Loucy (cell line): ENCODE results near the gene STPG4.

ENCODE experiments used
- H2AFZ ChIP-seq: fragments of 200-600 bp; sonication (generic); 2 replicates; pipeline ENCODE4 v1.6.0; 2016; ENCODE audit warnings: antibody characterized with exemption, mild to moderate bottlenecking, low read length, moderate library complexity
- H3F3A ChIP-seq: fragments of 200-600 bp; 2 replicates; pipeline ENCODE4 v1.6.0; 2016; ENCODE audit warnings: antibody characterized with exemption, low read depth, mild to moderate bottlenecking
- H3K27me3 ChIP-seq: fragments of 200-600 bp; sonication (generic); 2 replicates; pipeline ENCODE4 v1.6.1; 2014; ENCODE audit warnings: low read length, mild to moderate bottlenecking; ENCODE audit not compliant: insufficient read depth, poor library complexity, severe bottlenecking
- H3K36me3 ChIP-seq: fragments of 200-600 bp; sonication (generic); 2 replicates; pipeline ENCODE4 v1.6.1; 2016; ENCODE audit warnings: low read length; ENCODE audit not compliant: insufficient read depth
- H3K4me1 ChIP-seq: fragments of 200-600 bp; sonication (generic); 2 replicates; pipeline ENCODE4 v1.5.1; 2014; ENCODE audit warnings: low read length, mild to moderate bottlenecking; ENCODE audit not compliant: insufficient read depth, poor library complexity, severe bottlenecking
- H3K4me2 ChIP-seq: fragments of 200-600 bp; sonication (generic); 2 replicates; pipeline ENCODE4 v1.6.0; 2014; ENCODE audit warnings: antibody characterized with exemption, low read length, low read depth, mild to moderate bottlenecking; ENCODE audit not compliant: poor library complexity, severe bottlenecking
- H3K4me3 ChIP-seq: fragments of 200-600 bp; sonication (generic); 2 replicates; pipeline ENCODE4 v1.5.1; 2014; ENCODE audit warnings: low read length, mild to moderate bottlenecking, mixed read lengths; ENCODE audit not compliant: poor library complexity, severe bottlenecking
- H3K79me2 ChIP-seq: fragments of 200-600 bp; sonication (generic); 2 replicates; pipeline ENCODE4 v1.6.1; 2014; ENCODE audit warnings: low read length; ENCODE audit not compliant: insufficient read depth
- H3K9ac ChIP-seq: fragments of 200-600 bp; sonication (generic); 2 replicates; pipeline ENCODE4 v1.6.0; 2014; ENCODE audit warnings: mild to moderate bottlenecking, low read depth, low read length, moderate library complexity; ENCODE audit not compliant: poor library complexity, severe bottlenecking
- H3K9me2 ChIP-seq: fragments of 200-600 bp; sonication (generic); replicated peaks from 2 replicates; pipeline ENCODE4 v1.6.1; 2016; ENCODE audit warnings: low read depth, low read length, mixed read lengths
- H3K9me3 ChIP-seq: fragments of 200-600 bp; sonication (generic); 2 replicates; pipeline ENCODE4 v1.6.1; 2014; ENCODE audit warnings: mild to moderate bottlenecking, antibody characterized with exemption, low read length, low read depth; ENCODE audit not compliant: insufficient read depth
- H4K20me1 ChIP-seq: fragments of 200-600 bp; sonication (generic); 2 replicates; pipeline ENCODE4 v1.6.0; 2014; ENCODE audit warnings: antibody characterized with exemption, low read length, mild to moderate bottlenecking; ENCODE audit not compliant: insufficient read depth, poor library complexity, severe bottlenecking
- EZH2phosphoT487 ChIP-seq: fragments of 200-600 bp; IDR thresholded peaks from 2 replicates; pipeline ENCODE4 v1.6.1; 2018; ENCODE audit warnings: antibody characterized with exemption, mild to moderate bottlenecking, moderate library complexity, borderline replicate concordance
- TF ChIP-seq, protein P1 (sequence below): fragments of 200-600 bp; sonication (generic); conservative IDR thresholded peaks from 2 replicates; pipeline ENCODE4 v1.5.1; 2014; ENCODE audit warnings: mild to moderate bottlenecking, antibody characterized with exemption, low read length

The STPG4 gene

DNA sequence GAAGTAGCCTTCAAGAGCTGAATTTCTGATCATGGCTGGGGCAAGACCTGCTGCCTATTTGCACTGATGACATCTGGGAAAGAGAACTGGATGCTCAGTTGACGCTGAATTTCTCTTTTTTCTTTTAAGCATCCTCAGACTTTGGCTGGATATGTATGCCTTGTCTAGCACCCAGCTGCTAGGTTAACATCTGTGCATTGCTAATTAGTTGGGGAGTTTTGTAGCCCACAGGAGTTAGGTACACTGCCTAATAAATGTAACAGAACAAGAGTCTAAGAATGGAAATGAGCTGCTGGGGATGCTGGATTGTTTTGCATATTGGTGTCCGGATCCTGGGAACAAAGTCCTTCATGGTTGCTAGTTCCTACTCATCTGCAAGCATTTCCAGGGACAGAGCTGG is 40.9 kb upstream of the STPG4 start:
- Histone ChIP-seq H4K20me1 (no peaks in the 10 kb centered on the region), H3F3A (no peaks in the 10 kb centered on the region), H3K4me1 (peaks cover 6% of the 10 kb centered on the region), H3K9me3 (no peaks in the 10 kb centered on the region), H3K27me3 (no peaks in the 10 kb centered on the region), H3K9ac (no peak overlapping the region), H3K79me2 (no peaks in the 10 kb centered on the region), H2AFZ (no peak overlapping the region), H3K9me2 (no peaks in the 10 kb centered on the region), H3K4me3 (no peak overlapping the region), H3K4me2 (no peak overlapping the region), H3K36me3 (no peaks in the 10 kb centered on the region)
- TF ChIP-seq, protein P1, sequence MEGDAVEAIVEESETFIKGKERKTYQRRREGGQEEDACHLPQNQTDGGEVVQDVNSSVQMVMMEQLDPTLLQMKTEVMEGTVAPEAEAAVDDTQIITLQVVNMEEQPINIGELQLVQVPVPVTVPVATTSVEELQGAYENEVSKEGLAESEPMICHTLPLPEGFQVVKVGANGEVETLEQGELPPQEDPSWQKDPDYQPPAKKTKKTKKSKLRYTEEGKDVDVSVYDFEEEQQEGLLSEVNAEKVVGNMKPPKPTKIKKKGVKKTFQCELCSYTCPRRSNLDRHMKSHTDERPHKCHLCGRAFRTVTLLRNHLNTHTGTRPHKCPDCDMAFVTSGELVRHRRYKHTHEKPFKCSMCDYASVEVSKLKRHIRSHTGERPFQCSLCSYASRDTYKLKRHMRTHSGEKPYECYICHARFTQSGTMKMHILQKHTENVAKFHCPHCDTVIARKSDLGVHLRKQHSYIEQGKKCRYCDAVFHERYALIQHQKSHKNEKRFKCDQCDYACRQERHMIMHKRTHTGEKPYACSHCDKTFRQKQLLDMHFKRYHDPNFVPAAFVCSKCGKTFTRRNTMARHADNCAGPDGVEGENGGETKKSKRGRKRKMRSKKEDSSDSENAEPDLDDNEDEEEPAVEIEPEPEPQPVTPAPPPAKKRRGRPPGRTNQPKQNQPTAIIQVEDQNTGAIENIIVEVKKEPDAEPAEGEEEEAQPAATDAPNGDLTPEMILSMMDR, result no peak
- no peak for TF ChIP-seq EZH2phosphoT487

DNA sequence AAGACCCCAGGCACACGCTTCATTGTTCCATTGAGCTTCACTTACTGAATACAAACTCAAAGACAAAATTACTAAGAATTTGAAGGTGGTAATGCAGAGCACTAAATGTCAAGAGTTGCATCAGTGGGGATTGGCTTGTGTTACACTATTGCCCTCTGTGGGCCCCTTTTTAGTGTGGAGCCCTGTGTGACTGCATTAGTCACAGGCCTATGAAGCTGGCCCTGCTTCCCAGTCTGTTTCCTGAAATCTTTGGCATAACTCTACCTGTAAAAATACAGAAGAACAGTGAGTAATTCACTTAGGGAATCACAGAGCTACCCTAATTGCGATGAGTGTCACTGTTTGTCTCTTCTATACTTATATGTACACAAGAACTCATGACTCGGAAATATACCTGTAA is 40.0 kb upstream of the STPG4 start:
- Histone ChIP-seq H3K27me3 (no peaks in the 10 kb centered on the region), H3K9me2 (no peaks in the 10 kb centered on the region), H3K79me2 (no peaks in the 10 kb centered on the region), H4K20me1 (no peaks in the 10 kb centered on the region), H3K4me1 (peaks cover 6% of the 10 kb centered on the region), H3K36me3 (no peaks in the 10 kb centered on the region), H3K4me3 (no peak overlapping the region), H3K9me3 (no peaks in the 10 kb centered on the region), H3F3A (no peaks in the 10 kb centered on the region), H3K9ac (no peak overlapping the region), H2AFZ (no peak overlapping the region), H3K4me2 (no peak overlapping the region)
- TF ChIP-seq, protein P1, result no peak
- no peak for TF ChIP-seq EZH2phosphoT487

DNA sequence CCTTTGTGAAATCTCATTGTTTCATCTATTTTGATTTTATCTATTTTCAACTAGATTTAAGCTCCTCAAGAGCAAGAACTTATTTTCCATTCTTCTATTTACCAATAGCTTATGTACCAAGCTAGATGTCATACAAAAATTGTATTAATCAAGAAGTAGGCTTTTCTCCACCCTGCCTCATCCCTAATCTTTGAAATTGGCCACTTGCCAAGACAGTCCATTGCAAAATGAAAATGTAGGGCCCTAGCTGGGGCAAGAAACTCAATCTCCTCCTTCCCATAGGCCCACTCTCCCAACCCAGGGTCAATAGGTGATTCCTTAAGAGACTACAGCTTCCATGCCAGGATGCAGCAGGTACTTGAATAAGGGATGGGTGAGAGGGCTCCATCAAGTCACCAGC is 39.3 kb upstream of the STPG4 start:
- Histone ChIP-seq H3K36me3 (no peaks in the 10 kb centered on the region), H3K27me3 (no peaks in the 10 kb centered on the region), H3K4me2 (no peak overlapping the region), H3F3A (no peaks in the 10 kb centered on the region), H3K9ac (no peak overlapping the region), H3K9me2 (no peaks in the 10 kb centered on the region), H3K4me3 (no peak overlapping the region), H4K20me1 (no peaks in the 10 kb centered on the region), H3K4me1 (peaks cover 1% of the 10 kb centered on the region), H3K79me2 (no peaks in the 10 kb centered on the region), H2AFZ (no peak overlapping the region), H3K9me3 (no peaks in the 10 kb centered on the region)
- TF ChIP-seq EZH2phosphoT487, result no peak
- TF ChIP-seq, protein P1, result no peak
